ENCODE data around the gene TMEM116. TPM values are rescaled to one million over a fixed set of nuclear protein-coding genes. Genes with fewer than 3 reads are reported as not detected.
"Not testable (repeated sequence)": the region's sequence is repeated elsewhere in the genome, so short reads cannot be mapped to it uniquely, and the experiment has no call there.

Gene TMEM116
- total RNA-seq, 3 donors from 2014 or later, result 19.0 to 46.4 (median 29.8) TPM

- DNase-seq (ENCODE audit: low spot score in 2 of 2), result no peak
- Histone ChIP-seq H3K4me3 (no peak overlapping the region), H3K27me3 (no peaks in the 10 kb centered on the region), H3K27ac (no peak overlapping the region), H3K4me1 (no peaks in the 10 kb centered on the region), H3K9me3 (peaks cover 0 to 6% of the 10 kb centered on the region in 2 donors), H3K36me3 (no peaks in the 10 kb centered on the region)
- no peak for TF ChIP-seq POLR2A (IDR thresholded peaks at IDR 0.05)
- TF ChIP-seq POLR2AphosphoS5 (IDR thresholded peaks at IDR 0.05), result no peak
- TF ChIP-seq CTCF (IDR thresholded peaks at IDR 0.05), result no peak
- intact Hi-C loops (cut with DNase I; ENCODE audit: low total_unique reads), result loop anchor here (10.0 kb wide), 1 partner anchor 1909 kb away; no protein-coding TSS in a partner anchor
Measured at GRCh38 chr12:111975161-111975931, 37.6 kb downstream of the TMEM116 start.

DNA sequence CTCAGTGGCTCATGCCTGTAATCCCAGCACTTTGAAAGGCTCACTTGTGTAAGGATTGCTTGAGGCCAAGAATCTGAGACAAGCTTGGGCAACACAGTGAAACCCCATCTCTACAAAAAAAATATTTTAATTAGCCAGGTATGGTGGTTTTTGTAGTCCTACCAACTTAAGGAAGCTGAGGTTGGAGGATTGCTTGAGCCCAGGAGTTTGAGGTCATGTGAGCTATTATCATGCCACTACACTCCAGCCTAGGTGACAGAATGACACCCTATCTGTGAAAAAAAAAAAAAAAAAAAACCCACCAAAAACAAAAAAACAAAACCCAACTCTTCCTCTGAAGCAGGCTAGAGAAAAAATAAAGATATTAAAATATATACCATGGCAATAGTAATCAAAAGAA, 41.2 kb downstream of the TMEM116 start:
- intact Hi-C loops (cut with DNase I; ENCODE audit: low total_unique reads), result loop anchor here (10.0 kb wide), 1 partner anchor 1913 kb away; no protein-coding TSS in a partner anchor
- Histone ChIP-seq H3K4me1 (no peaks in the 10 kb centered on the region), H3K36me3 (no peaks in the 10 kb centered on the region), H3K4me3 (no peak overlapping the region), H3K27me3 (no peaks in the 10 kb centered on the region), H3K27ac (no peak overlapping the region), H3K9me3 (peaks cover 0 to 12% of the 10 kb centered on the region in 2 donors)
- no peak for DNase-seq (ENCODE audit: low spot score in 2 of 2)
- no peak for TF ChIP-seq POLR2AphosphoS5 (IDR thresholded peaks at IDR 0.05)
- TF ChIP-seq CTCF (IDR thresholded peaks at IDR 0.05), result no peak
- no peak for TF ChIP-seq POLR2A (IDR thresholded peaks at IDR 0.05)

- no peak for TF ChIP-seq POLR2AphosphoS5 (IDR thresholded peaks at IDR 0.05)
- TF ChIP-seq CTCF (IDR thresholded peaks at IDR 0.05), result no peak
- TF ChIP-seq POLR2A (IDR thresholded peaks at IDR 0.05), result no peak
- Histone ChIP-seq H3K27me3 (no peaks in the 10 kb centered on the region), H3K9me3 (peaks cover 0 to 7% of the 10 kb centered on the region in 2 donors), H3K27ac (no peak overlapping the region), H3K36me3 (no peaks in the 10 kb centered on the region), H3K4me3 (no peak overlapping the region), H3K4me1 (no peaks in the 10 kb centered on the region)
- no peak for DNase-seq (ENCODE audit: low spot score in 2 of 2)
- intact Hi-C loops (cut with DNase I; ENCODE audit: low total_unique reads), result no loop called here
Measured at GRCh38 chr12:111964935-111965334, 48.0 kb downstream of the TMEM116 start.

- H3K4me1 ChIP-seq; H3K27me3 ChIP-seq; intact Hi-C loops (cut with DNase I; ENCODE audit: low total_unique reads); H3K36me3 ChIP-seq; H3K4me3 ChIP-seq; DNase-seq (ENCODE audit: low spot score in 2 of 2); H3K27ac ChIP-seq: not testable (repeated sequence)
- peaks cover 5 to 12% of the 10 kb centered on the region in 2 donors for H3K9me3 ChIP-seq
Measured at GRCh38 chr12:111959518-111959917, 53.4 kb downstream of the TMEM116 start.

DNA sequence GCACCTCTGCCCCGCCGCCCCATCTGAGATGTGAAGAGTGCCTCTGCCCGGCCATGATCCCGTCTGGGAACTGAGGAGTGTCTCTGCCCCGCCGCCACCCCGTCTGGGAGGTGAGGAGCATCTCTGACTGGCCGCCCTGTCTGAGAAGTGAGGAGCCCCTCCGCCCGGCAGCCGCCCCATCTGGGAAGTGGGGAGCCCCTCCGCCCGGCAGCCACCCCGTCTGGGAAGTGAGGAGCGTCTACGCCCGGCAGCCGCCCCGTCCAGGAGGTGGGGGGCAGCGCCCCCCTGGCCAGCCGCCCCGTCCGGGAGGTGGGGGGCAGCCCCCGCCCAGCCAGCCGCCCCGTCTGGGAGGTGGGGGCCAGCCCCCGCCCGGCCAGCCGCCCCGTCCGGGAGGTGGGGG, 55.7 kb downstream of the TMEM116 start:
- intact Hi-C loops (cut with DNase I; ENCODE audit: low total_unique reads); DNase-seq (ENCODE audit: low spot score in 2 of 2); H3K4me1 ChIP-seq; H3K36me3 ChIP-seq; H3K27ac ChIP-seq; H3K4me3 ChIP-seq; H3K9me3 ChIP-seq; H3K27me3 ChIP-seq: not testable (repeated sequence)

DNA sequence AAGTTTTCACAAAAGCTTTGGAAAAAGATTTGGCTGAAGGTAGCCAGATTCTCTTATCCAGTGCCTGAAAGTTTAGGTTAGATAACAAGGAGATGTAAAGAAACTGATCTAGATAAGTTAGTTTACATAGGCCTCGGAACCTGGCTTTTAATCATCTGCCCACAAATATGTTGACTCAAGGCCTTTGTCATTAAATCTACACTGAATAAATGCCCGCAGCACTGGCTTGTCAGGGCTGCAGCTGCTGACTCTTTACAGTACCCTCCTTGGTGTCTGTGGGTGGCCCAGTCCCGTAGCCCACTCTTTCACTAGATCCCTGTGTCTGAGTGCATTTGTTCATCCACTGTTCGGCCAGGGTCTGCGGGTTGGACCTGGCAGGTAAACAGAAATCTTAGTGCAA, 58.0 kb downstream of the TMEM116 start:
- Histone ChIP-seq H3K4me1 (no peaks in the 10 kb centered on the region), H3K4me3 (no peak overlapping the region), H3K27me3 (no peaks in the 10 kb centered on the region), H3K36me3 (no peaks in the 10 kb centered on the region), H3K9me3 (peaks cover 5 to 6% of the 10 kb centered on the region in 2 donors), H3K27ac (no peak overlapping the region)
- DNase-seq (ENCODE audit: low spot score in 2 of 2), result no peak
- intact Hi-C loops (cut with DNase I; ENCODE audit: low total_unique reads), result no loop called here
- no peak for TF ChIP-seq CTCF (IDR thresholded peaks at IDR 0.05)

Measured in breast epithelium (tissue), 4 donors.